ENCODE data around the gene CEPT1.

CEPT1 gene

GRCh38 chr1:111232134-111232533 is 92.1 kb downstream of the CEPT1 start:
- DNase-seq (ENCODE audit: low read depth, low spot score), result no peak
- TF ChIP-seq POLR2AphosphoS5 (IDR thresholded peaks at IDR 0.05; ENCODE audit: borderline replicate concordance, low read depth, low read length) (no peak), EZH2 (IDR thresholded peaks at IDR 0.05) (no peak), FOXP2 (optimal IDR thresholded peaks at IDR 0.05; ENCODE audit: control extremely low read depth, extremely low read length, insufficient read depth) (no peak)
- H3K9ac ChIP-seq (ENCODE audit: insufficient read length), result no peak overlapping the region
- H3K27ac ChIP-seq, result no peak overlapping the region
- no peaks in the 10 kb centered on the region for H3K9me3 ChIP-seq (ENCODE audit: low read depth, low read length)
- no peaks in the 10 kb centered on the region for H3K36me3 ChIP-seq (ENCODE audit: insufficient read depth, low read length)
- H3K4me3 ChIP-seq, result no peak overlapping the region

- no peak for DNase-seq (ENCODE audit: low read depth, low spot score)
- no peak for TF ChIP-seq EZH2 (IDR thresholded peaks at IDR 0.05)
- TF ChIP-seq POLR2AphosphoS5 (IDR thresholded peaks at IDR 0.05; ENCODE audit: borderline replicate concordance, low read depth, low read length), result no peak
- no peak for TF ChIP-seq FOXP2 (optimal IDR thresholded peaks at IDR 0.05; ENCODE audit: control extremely low read depth, extremely low read length, insufficient read depth)
- H3K9ac ChIP-seq (ENCODE audit: insufficient read length), result no peak overlapping the region
- no peaks in the 10 kb centered on the region for H3K9me3 ChIP-seq (ENCODE audit: low read depth, low read length)
- H3K4me3 ChIP-seq, result no peak overlapping the region
- H3K27ac ChIP-seq, result no peak overlapping the region
- no peaks in the 10 kb centered on the region for H3K36me3 ChIP-seq (ENCODE audit: insufficient read depth, low read length)
Observed at GRCh38 chr1:111234258-111234657, 94.2 kb downstream of the CEPT1 start.

All from SK-N-MC (cell line).